ENCODE data around the gene MDFIC.
"Not testable (repeated sequence)": the region's sequence is repeated elsewhere in the genome, so short reads cannot be mapped to it uniquely, and the experiment has no call there.

Gene MDFIC, protein sequence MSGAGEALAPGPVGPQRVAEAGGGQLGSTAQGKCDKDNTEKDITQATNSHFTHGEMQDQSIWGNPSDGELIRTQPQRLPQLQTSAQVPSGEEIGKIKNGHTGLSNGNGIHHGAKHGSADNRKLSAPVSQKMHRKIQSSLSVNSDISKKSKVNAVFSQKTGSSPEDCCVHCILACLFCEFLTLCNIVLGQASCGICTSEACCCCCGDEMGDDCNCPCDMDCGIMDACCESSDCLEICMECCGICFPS

DNA sequence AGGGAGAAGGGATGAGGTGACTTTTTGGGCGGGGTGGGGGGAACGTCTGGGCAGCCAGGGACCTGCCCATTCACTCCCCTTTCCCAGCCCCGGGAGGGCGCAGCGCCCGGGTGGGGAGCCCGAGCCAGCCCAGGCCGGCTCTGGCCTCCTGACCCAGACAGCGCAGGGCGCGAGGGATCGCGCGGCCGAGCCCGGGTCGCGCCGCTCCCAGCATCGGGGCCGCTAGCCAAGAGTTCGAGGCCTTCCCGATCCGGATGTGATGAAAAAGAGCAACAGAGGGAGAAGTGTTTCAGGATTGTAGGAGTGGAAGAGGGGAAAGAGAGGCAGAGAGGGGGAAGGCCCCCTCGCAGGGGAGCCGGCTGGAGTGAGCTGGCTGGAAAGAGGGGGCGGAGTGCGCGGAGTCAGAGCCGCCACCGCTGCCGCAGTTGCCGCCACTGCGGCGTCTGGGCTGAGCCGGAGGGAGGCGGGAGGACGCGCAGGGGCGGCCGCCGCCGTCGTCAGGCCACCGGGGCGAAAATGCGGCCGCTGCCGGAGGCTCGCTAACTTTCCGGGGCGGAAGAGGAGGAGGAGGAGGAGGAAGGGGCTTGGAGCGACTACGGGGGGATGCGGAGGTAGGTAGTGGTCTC lies at the start of gene MDFIC:
Gene MDFIC, plus strand, starts transcription at position 69 of the 626 bp plus-strand sequence. CDS start 940 bp downstream, outside the sequence.
- TF ChIP-seq, protein P1, sequence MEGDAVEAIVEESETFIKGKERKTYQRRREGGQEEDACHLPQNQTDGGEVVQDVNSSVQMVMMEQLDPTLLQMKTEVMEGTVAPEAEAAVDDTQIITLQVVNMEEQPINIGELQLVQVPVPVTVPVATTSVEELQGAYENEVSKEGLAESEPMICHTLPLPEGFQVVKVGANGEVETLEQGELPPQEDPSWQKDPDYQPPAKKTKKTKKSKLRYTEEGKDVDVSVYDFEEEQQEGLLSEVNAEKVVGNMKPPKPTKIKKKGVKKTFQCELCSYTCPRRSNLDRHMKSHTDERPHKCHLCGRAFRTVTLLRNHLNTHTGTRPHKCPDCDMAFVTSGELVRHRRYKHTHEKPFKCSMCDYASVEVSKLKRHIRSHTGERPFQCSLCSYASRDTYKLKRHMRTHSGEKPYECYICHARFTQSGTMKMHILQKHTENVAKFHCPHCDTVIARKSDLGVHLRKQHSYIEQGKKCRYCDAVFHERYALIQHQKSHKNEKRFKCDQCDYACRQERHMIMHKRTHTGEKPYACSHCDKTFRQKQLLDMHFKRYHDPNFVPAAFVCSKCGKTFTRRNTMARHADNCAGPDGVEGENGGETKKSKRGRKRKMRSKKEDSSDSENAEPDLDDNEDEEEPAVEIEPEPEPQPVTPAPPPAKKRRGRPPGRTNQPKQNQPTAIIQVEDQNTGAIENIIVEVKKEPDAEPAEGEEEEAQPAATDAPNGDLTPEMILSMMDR (conservative IDR thresholded peaks at IDR 0.05) = no peak
- no peak for TF ChIP-seq ZFX (IDR thresholded peaks at IDR 0.05)
- H3K27ac ChIP-seq = no peak within 1 kb of the TSS

DNA sequence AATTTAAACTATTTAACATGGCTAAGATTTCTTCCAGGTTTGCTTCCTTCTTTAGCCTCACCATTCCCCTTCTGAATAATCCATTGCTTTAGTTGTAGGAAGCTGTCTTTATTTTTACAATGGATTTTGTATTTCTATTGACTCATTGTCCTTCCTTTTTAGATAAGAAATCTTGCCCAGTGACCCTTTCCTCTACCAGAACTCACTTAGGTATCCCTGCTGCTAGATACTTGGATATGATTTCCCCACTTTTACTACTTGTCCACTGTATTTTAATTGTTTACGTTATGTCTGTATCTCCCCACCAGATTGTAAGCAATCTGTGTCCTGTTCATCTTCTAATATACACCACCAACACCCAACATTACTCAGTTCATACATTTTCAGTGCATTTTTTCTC lies 47.7 kb upstream of the MDFIC start:
- TF ChIP-seq, protein P1 (conservative IDR thresholded peaks at IDR 0.05) = no peak
- TF ChIP-seq ZFX (IDR thresholded peaks at IDR 0.05) = no peak

DNA sequence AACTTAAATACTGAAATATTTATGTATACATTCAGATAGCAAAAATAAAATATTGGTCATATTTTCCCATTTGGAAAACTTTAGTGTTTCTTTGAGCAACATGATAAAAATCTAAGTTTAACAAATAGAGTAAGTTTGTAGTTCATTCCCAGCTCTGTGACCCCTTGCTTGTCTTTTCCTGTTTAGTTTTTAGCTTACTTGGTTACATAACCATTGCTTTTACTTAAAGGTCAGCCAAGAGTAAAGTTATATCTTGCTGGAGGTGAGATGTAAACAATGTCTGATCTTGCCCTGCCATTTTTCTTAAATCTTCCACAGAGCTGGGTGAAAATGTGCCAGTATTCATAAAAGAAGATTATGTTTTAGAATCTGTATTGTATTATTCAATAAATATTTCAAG lies 46.7 kb upstream of the MDFIC start:
- no peak for TF ChIP-seq ZFX (IDR thresholded peaks at IDR 0.05)
- no peak overlapping the region for H3K27ac ChIP-seq

More for the DNA sequence above, 47.7 kb upstream of the MDFIC start:
- no peak overlapping the region for H3K27ac ChIP-seq

DNA sequence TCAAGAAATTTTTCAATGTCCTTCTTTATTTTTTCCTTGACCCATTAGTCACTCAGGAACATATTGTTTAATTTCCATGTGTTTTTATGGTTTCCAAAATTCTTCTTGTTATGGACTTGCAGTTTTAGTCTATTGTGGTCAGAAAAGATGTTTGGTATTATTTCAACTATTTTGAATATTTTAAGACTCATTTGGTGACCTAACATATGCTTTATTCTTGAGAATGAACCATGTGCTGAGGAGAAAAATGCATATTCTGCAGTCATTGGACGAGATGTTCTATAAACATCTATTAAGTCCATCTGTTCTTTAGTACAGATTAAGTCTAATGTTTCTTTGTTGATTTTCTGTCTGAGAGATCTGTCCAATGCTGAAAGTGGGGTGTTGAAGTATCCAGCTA lies 42.3 kb upstream of the MDFIC start:
- TF ChIP-seq, protein P1 (conservative IDR thresholded peaks at IDR 0.05) = no peak
- no peak for TF ChIP-seq ZFX (IDR thresholded peaks at IDR 0.05)
- no peak overlapping the region for H3K27ac ChIP-seq

DNA sequence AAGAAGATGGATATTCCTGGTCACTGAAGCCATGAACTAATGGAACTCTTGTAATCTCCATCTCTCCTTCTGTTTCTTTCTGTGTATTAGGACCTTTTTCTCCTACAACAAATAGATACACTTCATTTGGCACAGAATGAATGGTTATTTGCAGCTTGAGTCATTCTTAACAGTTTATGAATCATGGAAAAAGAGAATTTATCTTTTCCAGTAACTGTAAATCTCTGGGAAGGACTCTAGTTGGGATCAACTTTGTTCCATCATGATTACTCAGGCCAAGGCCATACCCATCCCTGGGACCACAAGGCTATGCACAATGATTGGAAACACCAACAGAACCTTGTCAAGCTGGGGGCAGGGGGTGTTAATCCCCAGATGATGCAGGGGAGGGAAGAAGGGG lies 36.1 kb upstream of the MDFIC start:
- no peak overlapping the region for H3K27ac ChIP-seq
- TF ChIP-seq, protein P1 (conservative IDR thresholded peaks at IDR 0.05) = no peak
- TF ChIP-seq ZFX (IDR thresholded peaks at IDR 0.05) = no peak

DNA sequence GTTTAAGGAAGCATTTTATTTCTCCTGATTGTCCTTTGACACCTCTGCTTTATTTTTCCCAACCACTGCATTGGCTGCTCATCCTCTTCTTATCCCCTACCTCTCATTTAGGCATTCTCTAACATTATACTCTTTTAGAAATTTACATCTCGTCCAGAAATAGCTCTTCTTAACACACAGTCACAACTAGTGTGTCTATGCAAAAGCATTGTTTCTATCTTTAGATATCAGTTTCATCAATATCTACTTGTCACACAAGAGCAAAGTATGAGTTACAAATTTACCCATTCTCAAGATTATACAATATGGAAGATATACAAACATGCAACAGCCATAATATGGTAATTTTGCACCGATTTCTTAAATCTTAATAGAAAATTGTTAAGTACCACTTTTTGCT lies 35.7 kb upstream of the MDFIC start:
- no peak overlapping the region for H3K27ac ChIP-seq
- TF ChIP-seq, protein P1 (conservative IDR thresholded peaks at IDR 0.05) = no peak

DNA sequence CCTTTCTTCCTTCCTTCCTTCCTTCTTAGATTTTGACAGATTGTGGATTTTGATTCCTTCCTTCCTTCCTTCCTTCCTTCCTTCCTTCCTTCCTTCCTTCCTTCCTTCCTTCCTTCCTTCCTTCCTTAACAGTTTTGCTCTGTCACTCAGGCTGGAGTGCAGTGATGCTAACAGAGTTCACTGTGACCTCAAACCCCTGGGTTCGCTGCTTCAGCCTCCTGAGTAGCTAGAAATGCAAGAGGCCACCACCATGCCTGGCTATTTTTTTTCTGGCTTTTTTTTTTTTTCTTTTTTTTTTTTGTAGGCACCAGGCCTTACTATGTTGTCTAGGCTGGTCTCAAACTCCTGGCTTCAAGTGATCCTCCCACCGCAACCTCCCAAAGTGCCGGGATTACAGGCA lies 32.8 kb upstream of the MDFIC start:
- H3K27ac ChIP-seq = not testable (repeated sequence)

DNA sequence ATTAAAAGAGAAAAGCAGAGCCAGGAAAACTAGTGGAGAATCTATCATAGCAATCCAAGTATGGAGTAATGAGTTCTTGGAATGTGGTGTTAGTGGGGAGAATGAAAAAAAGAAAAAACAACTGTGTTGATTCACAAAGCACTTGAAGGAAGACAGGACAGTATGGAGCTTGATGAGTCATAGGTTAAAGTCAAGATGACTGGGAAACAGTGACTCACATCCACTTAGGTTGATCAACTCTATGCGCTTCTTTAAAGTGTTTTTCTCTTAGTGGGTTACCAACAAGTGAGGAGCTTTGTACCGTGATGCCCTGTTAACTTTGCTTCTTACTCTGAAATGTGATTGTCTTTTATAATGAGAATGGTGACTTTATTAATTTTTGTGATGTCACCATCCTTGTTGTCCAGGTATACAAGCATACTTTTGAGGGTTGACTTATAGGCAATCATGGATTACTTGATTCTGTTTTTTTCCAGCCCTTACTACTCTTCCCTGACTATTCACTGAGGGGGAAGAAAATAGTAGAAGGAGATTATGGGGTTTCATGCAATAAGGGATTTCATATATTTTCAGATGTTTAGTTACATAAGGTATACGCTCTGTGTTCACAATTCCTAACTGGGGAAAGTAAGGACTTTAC lies 32.1 kb upstream of the MDFIC start:
- TF ChIP-seq ZFX (IDR thresholded peaks at IDR 0.05) = no peak
- TF ChIP-seq, protein P1 (conservative IDR thresholded peaks at IDR 0.05) = no peak
- no peak overlapping the region for H3K27ac ChIP-seq
